CD14-positive monocyte (primary cell): ENCODE results near the gene ANK2. TPM values are rescaled to one million over a fixed set of nuclear protein-coding genes. Genes with fewer than 3 reads are reported as not detected.

Experiments used
- DNase-seq, 3 donors: peaks; one replicate each; pipeline ENCODE4 v3.0.0-alpha.2; 2011 to 2022
- H2AFZ ChIP-seq: 2 replicates; pipeline ENCODE4 v1.6.0; 2012; ENCODE audit warnings: mild to moderate bottlenecking, low read depth, low read length, inconsistent platforms; ENCODE audit not compliant: insufficient read depth, poor library complexity, severe bottlenecking
- H3K27ac ChIP-seq, 2 donors: 1 replicate in 1 of 2; 2 replicates in 1 of 2; pipeline ENCODE4 v1.5.1; 2012 to 2013; ENCODE audit warnings: low read length in 2 of 2, control low read depth in 1 of 2, inconsistent platforms in 1 of 2, low read depth in 1 of 2, mild to moderate bottlenecking in 1 of 2
- H3K27me3 ChIP-seq, 2 donors: one replicate each; pipeline versions ENCODE4 v1.6.0 to v1.6.1; 2011 to 2013; ENCODE audit warnings: low read length in 2 of 2; ENCODE audit not compliant: control insufficient read depth in 2 of 2, insufficient read depth in 2 of 2
- H3K36me3 ChIP-seq, 2 donors: replicated peaks in 1 of 2; 1 replicate in 1 of 2; 2 replicates in 1 of 2; pipeline versions ENCODE4 v1.5.1 to v1.6.1; 2012 to 2013; ENCODE audit warnings: low read length in 2 of 2, control low read depth in 1 of 2, inconsistent platforms in 1 of 2, mild to moderate bottlenecking in 1 of 2; ENCODE audit not compliant: insufficient read depth in 2 of 2, control insufficient read depth in 1 of 2
- H3K4me1 ChIP-seq, 2 donors: 1 replicate in 1 of 2; 2 replicates in 1 of 2; pipeline versions ENCODE4 v1.5.1 to v1.6.1; 2012 to 2013; ENCODE audit warnings: low read length in 2 of 2, control low read depth in 1 of 2, inconsistent platforms in 1 of 2, mild to moderate bottlenecking in 1 of 2, moderate library complexity in 1 of 2; ENCODE audit not compliant: insufficient read depth in 2 of 2, control insufficient read depth in 1 of 2
- H3K4me2 ChIP-seq: replicated peaks from 2 replicates; pipeline ENCODE3; 2012; ENCODE audit warnings: low read length, moderate library complexity, mild to moderate bottlenecking; ENCODE audit not compliant: poor library complexity, severe bottlenecking; ENCODE audit errors: extremely low read depth
- H3K4me3 ChIP-seq, 3 experiments: fragments of 200-600 bp in 1 of 3; sonication (generic) in 1 of 3; replicated peaks in 1 of 3; 1 replicate in 2 of 3; 2 replicates in 1 of 3; pipeline ENCODE4 v1.5.1; 2011 to 2013; ENCODE audit warnings: low read length in 3 of 3, mild to moderate bottlenecking in 3 of 3, control low read depth in 2 of 3, low read depth in 2 of 3, inconsistent platforms in 1 of 3, moderate library complexity in 1 of 3
- H3K79me2 ChIP-seq: 2 replicates; pipeline ENCODE4 v1.6.0; 2012; ENCODE audit warnings: mild to moderate bottlenecking, control low read depth, inconsistent platforms, low read length, moderate library complexity; ENCODE audit not compliant: insufficient read depth
- H3K9ac ChIP-seq: 2 replicates; pipeline ENCODE4 v1.6.0; 2017; ENCODE audit warnings: low read length, mild to moderate bottlenecking; ENCODE audit not compliant: insufficient read depth, poor library complexity, severe bottlenecking
- H3K9me3 ChIP-seq, 2 donors: replicated peaks in 1 of 2; 1 replicate in 1 of 2; 2 replicates in 1 of 2; pipeline versions ENCODE4 v1.5.1 to v1.6.1; 2012 to 2013; ENCODE audit warnings: low read length in 2 of 2, control low read depth in 1 of 2; ENCODE audit not compliant: control insufficient read depth in 1 of 2, insufficient read depth in 1 of 2
- H4K20me1 ChIP-seq: 2 replicates; pipeline ENCODE4 v1.6.0; 2012; ENCODE audit warnings: mild to moderate bottlenecking, low read length, control low read depth, moderate library complexity; ENCODE audit not compliant: insufficient read depth
- H3K27ac Mint-ChIP-seq, 7 donors: one replicate each; pipeline ENCODE4 v1.8.0; 2020; ENCODE audit warnings: mild to moderate bottlenecking in 7 of 7, mixed read lengths in 7 of 7, moderate library complexity in 6 of 7, inconsistent platforms in 2 of 7
- H3K27me3 Mint-ChIP-seq, 3 donors: one replicate each; pipeline ENCODE4 v1.8.0; 2021 to 2022; ENCODE audit warnings: low read depth in 3 of 3, mild to moderate bottlenecking in 3 of 3, mixed read lengths in 3 of 3, moderate library complexity in 3 of 3, inconsistent platforms in 1 of 3
- H3K36me3 Mint-ChIP-seq, 2 donors: one replicate each; pipeline ENCODE4 v1.8.0; 2020; ENCODE audit warnings: mixed read lengths in 2 of 2, inconsistent platforms in 1 of 2, mild to moderate bottlenecking in 1 of 2
- H3K4me1 Mint-ChIP-seq: one replicate; pipeline ENCODE4 v1.8.0; 2020; ENCODE audit warnings: mild to moderate bottlenecking, mixed read lengths
- H3K4me3 Mint-ChIP-seq, 2 donors: one replicate each; pipeline ENCODE4 v1.8.0; 2020; ENCODE audit warnings: mild to moderate bottlenecking in 2 of 2, mixed read lengths in 2 of 2, moderate library complexity in 1 of 2
- H3K9me3 Mint-ChIP-seq, 7 donors: one replicate each; pipeline ENCODE4 v1.8.0; 2020 to 2022; ENCODE audit warnings: mixed read lengths in 7 of 7, mild to moderate bottlenecking in 6 of 7, moderate library complexity in 6 of 7, inconsistent platforms in 2 of 7
- WGBS: methylation state at CpG from one replicate; pipeline ENCODE4 v1.1.5; 2013; ENCODE audit warnings: missing lambda C conversion rate; ENCODE audit not compliant: insufficient coverage; 5-methylcytosine and 5-hydroxymethylcytosine counted together
- intact Hi-C, 2 donors: fragments of 100-400 bp; cut with micrococcal nuclease; formaldehyde crosslinking; loops; one replicate each; pipeline versions ENCODE4 v1.15.0 to v1.15.1; 2023
- polyA plus RNA-seq, 3 donors: library from polyadenylated mRNA; depleted of rRNA in 1 of 3; unstranded in 2 of 3; stranded (reverse) in 1 of 3; fragments of 300-500 nt in 2 of 3; fragments of >200 nt in 1 of 3; fragmentation: Illumina TruSeq in 2 of 3; gene quantifications; 1 replicate in 2 of 3; 2 replicates in 1 of 3; pipeline ENCODE4 v1.2.3, GENCODE V29; 2012 to 2021
- TF ChIP-seq, protein P1 (sequence below): fragments of 200-600 bp; IDR thresholded peaks from one replicate; pipeline ENCODE4 v1.8.0; 2022; ENCODE audit warnings: antibody characterized with exemption, mild to moderate bottlenecking

ANK2 gene
- polyA plus RNA-seq, 3 donors: not detected

DNA sequence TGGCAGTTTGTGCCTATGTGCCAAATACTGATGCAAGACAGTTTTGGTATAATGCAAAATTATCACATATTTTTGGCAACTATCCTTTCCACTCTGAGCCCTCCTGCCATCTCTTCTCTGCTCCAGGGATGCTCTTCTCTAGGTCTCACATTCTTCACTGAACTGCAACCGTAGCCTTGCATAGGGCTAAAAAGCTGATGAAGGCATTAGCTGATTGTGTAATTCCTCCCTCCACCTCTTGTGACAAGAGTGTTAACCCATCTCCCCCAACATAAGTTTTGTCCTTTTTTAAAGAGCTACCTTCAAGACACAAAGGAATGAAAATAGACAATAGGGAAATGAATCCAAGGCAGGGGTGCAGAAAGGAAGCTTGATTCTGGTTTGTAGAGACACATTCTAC is 33.1 kb upstream of the ANK2 start:
- Histone ChIP-seq H3K9me3 (no peaks in the 10 kb centered on the region), H4K20me1 (no peaks in the 10 kb centered on the region), H3K36me3 (no peaks in the 10 kb centered on the region), H3K4me2 (no peak overlapping the region), H3K4me3 (no peak overlapping the region), H3K27ac (no peak overlapping the region), H3K27me3 (no peaks in the 10 kb centered on the region), H3K79me2 (no peaks in the 10 kb centered on the region), H3K9ac (no peak overlapping the region), H2AFZ (no peak overlapping the region), H3K4me1 (no peaks in the 10 kb centered on the region)
- TF ChIP-seq, protein P1, sequence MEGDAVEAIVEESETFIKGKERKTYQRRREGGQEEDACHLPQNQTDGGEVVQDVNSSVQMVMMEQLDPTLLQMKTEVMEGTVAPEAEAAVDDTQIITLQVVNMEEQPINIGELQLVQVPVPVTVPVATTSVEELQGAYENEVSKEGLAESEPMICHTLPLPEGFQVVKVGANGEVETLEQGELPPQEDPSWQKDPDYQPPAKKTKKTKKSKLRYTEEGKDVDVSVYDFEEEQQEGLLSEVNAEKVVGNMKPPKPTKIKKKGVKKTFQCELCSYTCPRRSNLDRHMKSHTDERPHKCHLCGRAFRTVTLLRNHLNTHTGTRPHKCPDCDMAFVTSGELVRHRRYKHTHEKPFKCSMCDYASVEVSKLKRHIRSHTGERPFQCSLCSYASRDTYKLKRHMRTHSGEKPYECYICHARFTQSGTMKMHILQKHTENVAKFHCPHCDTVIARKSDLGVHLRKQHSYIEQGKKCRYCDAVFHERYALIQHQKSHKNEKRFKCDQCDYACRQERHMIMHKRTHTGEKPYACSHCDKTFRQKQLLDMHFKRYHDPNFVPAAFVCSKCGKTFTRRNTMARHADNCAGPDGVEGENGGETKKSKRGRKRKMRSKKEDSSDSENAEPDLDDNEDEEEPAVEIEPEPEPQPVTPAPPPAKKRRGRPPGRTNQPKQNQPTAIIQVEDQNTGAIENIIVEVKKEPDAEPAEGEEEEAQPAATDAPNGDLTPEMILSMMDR: no peak
- Mint-ChIP-seq H3K4me3 (no peak overlapping the region), H3K9me3 (peaks cover 0 to 5% (median 0%) of the 10 kb centered on the region in 7 donors), H3K27ac (no peak overlapping the region), H3K4me1 (no peaks in the 10 kb centered on the region), H3K36me3 (no peaks in the 10 kb centered on the region), H3K27me3 (peaks cover 0 to 2% (median 0%) of the 10 kb centered on the region in 3 donors)
- WGBS: no CpG with 5 or more reads among the region's 1 CpG
- no peak for DNase-seq
- intact Hi-C loops: no loop called here

DNA sequence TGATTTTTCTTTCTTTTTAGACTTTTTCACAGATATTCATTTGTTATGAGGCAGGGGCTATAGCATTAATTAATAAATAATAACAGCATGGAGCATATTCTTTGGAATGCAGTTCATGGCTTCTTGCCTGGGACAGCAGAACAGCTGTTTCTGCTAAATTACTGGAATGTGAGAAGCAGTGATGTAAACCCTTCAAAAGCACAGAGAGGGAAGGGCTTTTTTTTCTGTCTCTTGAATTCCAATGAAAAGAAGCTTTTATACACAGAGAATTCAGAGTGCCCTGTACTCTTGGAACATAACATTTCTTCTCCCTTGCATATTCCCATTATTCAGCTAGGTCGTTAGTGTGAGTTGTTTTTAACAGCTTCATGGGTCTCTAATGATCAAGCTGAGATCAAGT is 28.5 kb upstream of the ANK2 start:
- H3K27me3 ChIP-seq: no peaks in the 10 kb centered on the region
- Mint-ChIP-seq H3K4me3 (no peak overlapping the region), H3K4me1 (no peaks in the 10 kb centered on the region), H3K36me3 (no peaks in the 10 kb centered on the region), H3K27ac (no peak overlapping the region), H3K27me3 (peaks cover 0 to 2% (median under 1%) of the 10 kb centered on the region in 3 donors), H3K9me3 (peaks cover 0 to 5% (median 0%) of the 10 kb centered on the region in 7 donors)
- no peaks in the 10 kb centered on the region for H3K36me3 ChIP-seq
- no CpG with 5 or more reads among the region's 1 CpG for WGBS
- H2AFZ ChIP-seq: no peak overlapping the region
- TF ChIP-seq, protein P1: no peak
- H3K4me3 ChIP-seq: no peak overlapping the region
- no peaks in the 10 kb centered on the region for H4K20me1 ChIP-seq
- no peak overlapping the region for H3K9ac ChIP-seq
- no peaks in the 10 kb centered on the region for H3K79me2 ChIP-seq
- no peak for DNase-seq
- H3K9me3 ChIP-seq: no peaks in the 10 kb centered on the region
- H3K4me2 ChIP-seq: no peak overlapping the region
- no peaks in the 10 kb centered on the region for H3K4me1 ChIP-seq
- intact Hi-C loops: no loop called here
- H3K27ac ChIP-seq: no peak overlapping the region
